T-helper 1 cell treated with Interleukin-12 subunit alpha and Interleukin-12 subunit beta and Interleukin-4 antibody, amounts not matched to agents 30 μg/mL and 1 μg/mL, for 36 hours (primary cell): ENCODE data around the gene CFAP46.
"Not testable (repeated sequence)": the region's sequence is repeated elsewhere in the genome, so short reads cannot be mapped to it uniquely, and the experiment has no call there.

Experiments used
- H3K27ac Mint-ChIP-seq: one replicate; pipeline ENCODE4 v1.8.0; 2021; ENCODE audit warnings: mild to moderate bottlenecking, mixed read lengths
- H3K27me3 Mint-ChIP-seq: one replicate; pipeline ENCODE4 v1.8.0; 2021; ENCODE audit warnings: low read depth, mixed read lengths
- H3K36me3 Mint-ChIP-seq: one replicate; pipeline ENCODE4 v1.8.0; 2021; ENCODE audit warnings: low read depth, mixed read lengths
- H3K4me1 Mint-ChIP-seq: one replicate; pipeline ENCODE4 v1.8.0; 2021; ENCODE audit warnings: low read depth, mixed read lengths
- H3K4me3 Mint-ChIP-seq: one replicate; pipeline ENCODE4 v1.8.0; 2021; ENCODE audit warnings: mild to moderate bottlenecking, moderate library complexity, mixed read lengths
- H3K9me3 Mint-ChIP-seq: one replicate; pipeline ENCODE4 v1.8.0; 2021; ENCODE audit warnings: mixed read lengths

Gene CFAP46

DNA sequence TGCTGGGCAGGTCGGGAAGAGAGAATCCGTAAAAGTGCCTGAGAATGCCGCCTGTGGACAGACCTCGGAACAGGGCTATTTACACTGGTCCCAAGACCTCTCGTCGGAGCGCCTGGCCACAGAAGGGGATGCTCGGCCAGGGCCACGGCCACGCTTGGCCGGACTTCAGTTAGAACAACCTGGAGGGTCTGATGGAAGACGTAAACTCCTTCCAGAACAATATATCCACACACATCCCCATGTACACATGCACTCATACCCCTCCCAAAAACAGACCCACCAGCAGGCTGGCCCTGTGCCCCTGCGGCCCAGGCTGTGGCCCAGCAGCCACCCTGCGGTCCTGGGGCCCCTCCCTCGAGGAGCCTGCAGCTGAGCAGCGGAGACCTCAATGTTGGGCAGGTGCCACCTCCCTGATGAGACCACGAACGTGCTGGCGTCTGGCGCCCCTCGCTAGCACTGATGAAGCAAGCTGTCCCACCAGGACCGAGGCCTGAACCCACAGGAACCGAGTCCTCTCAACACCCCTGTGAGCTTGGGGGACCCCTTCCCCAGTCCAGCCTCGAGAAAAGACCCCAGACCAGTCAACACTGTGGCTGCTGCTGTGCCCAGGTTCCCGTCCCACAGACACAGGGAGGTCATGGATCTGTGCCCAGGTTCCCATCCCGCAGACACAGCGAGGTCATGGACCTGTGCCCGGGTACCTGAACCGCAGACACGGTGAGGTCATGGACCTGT, 8.9 kb downstream of the CFAP46 start:
- no peaks in the 10 kb centered on the region for H3K4me1 Mint-ChIP-seq
- no peaks in the 10 kb centered on the region for H3K9me3 Mint-ChIP-seq
- H3K4me3 Mint-ChIP-seq: no peak overlapping the region
- no peak overlapping the region for H3K27ac Mint-ChIP-seq
- H3K27me3 Mint-ChIP-seq: no peaks in the 10 kb centered on the region
- H3K36me3 Mint-ChIP-seq: no peaks in the 10 kb centered on the region

DNA sequence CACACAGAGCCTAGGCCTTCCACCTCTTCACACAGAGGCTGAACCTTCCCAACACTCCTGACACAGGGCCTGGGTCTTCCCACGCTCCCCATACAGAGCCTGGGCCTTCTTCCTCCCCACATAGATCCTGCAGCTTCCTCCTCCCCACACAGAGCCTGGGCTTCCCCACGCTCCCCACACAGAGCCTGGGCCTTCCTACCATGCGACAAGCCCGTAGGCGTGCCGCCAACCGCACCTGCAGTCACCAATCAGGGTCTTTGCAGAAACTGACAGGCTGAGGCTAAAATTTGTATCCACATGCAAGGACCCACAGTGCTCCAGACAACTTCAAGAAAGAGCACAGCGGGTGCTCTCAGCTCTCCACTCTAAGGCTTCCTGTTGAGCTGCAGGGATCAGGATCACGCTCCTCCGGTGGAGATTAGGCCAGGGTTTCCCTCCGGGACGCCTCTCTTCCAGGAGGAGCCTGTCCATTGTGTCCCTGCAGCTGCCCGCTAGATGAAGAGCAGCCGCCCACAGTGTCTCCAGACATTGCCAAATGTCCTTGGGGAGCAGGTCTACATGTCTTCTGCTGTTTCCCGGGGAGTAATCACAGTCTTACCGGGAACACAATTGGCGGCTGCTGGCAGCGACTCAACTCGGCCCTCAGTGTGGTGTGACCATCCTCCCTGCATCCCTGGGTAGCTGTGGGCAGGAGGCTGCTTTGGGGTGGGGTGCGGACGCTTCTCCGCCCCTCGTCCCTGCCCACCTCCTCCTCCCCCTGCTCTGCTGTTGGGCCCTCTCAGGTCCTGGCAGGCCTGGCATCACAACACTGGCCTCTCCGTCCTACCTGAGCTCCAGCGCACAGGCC, 9.7 kb downstream of the CFAP46 start:
- Mint-ChIP-seq H3K4me1 (no peaks in the 10 kb centered on the region), H3K36me3 (no peaks in the 10 kb centered on the region), H3K27ac (no peak overlapping the region), H3K9me3 (no peaks in the 10 kb centered on the region), H3K4me3 (no peak overlapping the region), H3K27me3 (no peaks in the 10 kb centered on the region)

DNA sequence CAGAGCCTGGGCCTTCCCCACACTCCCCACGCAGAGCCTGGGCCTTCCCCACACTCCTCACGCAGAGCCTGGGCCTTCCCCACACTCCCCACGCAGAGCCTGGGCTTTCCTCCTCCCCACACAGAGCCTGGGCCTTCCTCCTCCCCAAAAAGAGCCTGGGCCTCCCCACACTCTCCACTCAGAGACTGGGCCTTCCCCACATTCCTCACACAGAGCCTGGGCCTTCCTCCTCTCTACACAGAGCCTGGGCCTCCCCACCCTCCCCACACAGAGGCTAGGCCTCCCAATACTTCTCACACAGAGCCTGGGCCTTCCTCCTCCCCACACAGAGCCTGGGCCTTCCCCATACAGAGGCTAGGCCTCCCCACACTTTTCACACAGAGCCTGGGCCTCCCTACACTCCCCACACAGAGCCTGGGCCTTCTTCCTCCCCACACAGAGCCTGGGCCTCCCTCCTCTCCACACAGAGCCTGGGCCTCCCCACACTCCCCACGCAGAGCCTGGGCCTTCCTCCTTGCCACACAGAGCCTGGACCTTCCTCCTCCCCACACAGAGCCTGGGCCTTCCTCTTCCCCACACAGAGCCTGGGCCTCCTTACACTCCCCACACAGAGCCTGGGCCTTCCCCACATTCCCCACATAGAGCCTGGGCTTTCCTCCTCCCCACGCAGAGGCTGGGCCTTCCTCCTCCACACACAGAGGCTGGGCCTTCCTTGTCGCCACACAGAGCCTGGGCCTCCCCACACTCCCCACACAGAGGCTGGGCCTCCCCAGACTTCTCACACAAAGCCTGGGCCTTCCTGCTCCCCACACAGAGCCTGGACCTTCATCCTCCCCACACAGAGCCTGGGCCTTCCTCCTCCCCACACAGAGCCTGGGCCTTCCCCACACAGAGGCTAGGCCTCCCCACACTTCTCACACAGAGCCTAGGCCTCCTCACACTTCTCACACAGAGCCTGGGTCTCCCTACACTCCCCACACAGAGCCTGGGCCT, 10.8 kb downstream of the CFAP46 start:
- not testable (repeated sequence) for H3K27me3 Mint-ChIP-seq, H3K9me3 Mint-ChIP-seq, H3K27ac Mint-ChIP-seq, H3K4me1 Mint-ChIP-seq, H3K36me3 Mint-ChIP-seq, H3K4me3 Mint-ChIP-seq

DNA sequence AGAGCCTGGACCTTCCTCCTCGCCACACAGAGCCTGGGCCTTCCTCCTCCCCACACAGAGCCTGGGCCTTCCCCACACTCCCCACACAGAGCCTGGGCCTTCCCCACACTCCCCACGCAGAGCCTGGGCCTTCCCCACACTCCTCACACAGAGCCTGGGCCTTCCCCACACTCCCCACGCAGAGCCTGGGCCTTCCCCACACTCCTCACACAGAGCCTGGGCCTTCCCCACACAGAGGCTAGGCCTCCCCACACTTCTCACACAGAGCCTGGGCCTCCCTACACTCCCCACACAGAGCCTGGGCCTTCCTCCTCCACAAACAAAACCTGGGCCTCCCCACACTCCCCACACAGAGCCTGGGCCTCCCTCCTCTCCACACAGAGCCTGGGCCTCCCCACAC, 11.7 kb downstream of the CFAP46 start:
- H3K4me3 Mint-ChIP-seq, H3K36me3 Mint-ChIP-seq, H3K27me3 Mint-ChIP-seq, H3K27ac Mint-ChIP-seq, H3K4me1 Mint-ChIP-seq, H3K9me3 Mint-ChIP-seq: not testable (repeated sequence)

DNA sequence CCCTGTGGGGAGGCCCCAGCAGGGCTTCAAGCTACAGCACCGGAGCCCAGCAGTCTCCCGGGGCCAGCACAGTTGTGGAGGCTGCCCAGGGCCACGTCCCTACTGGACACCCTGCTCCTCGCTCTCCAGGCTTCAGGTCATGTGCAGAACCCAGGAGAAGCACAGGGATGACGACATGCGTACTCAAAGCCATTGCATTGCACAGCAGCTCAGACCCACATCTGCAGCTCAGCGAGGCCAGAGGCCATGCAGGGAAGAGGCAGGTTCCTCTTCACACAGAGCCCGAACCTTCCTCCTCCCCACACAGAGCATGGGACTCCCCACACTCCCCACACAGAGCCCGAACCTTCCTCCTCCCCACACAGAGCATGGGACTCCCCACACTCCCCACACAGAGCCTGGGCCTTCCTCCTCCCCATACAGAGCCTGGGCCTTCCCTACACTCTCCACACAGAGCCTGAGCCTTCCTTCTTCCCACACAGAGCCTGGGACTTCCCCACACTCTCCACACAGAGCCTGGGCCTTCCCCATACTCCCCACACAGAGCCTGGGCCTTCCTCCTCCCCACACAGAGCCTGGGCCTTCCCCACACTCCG, 12.3 kb downstream of the CFAP46 start:
- H3K36me3 Mint-ChIP-seq: no peaks in the 10 kb centered on the region
- H3K4me1 Mint-ChIP-seq: no peaks in the 10 kb centered on the region
- no peaks in the 10 kb centered on the region for H3K27me3 Mint-ChIP-seq
- no peak overlapping the region for H3K27ac Mint-ChIP-seq
- no peaks in the 10 kb centered on the region for H3K9me3 Mint-ChIP-seq
- H3K4me3 Mint-ChIP-seq: no peak overlapping the region

DNA sequence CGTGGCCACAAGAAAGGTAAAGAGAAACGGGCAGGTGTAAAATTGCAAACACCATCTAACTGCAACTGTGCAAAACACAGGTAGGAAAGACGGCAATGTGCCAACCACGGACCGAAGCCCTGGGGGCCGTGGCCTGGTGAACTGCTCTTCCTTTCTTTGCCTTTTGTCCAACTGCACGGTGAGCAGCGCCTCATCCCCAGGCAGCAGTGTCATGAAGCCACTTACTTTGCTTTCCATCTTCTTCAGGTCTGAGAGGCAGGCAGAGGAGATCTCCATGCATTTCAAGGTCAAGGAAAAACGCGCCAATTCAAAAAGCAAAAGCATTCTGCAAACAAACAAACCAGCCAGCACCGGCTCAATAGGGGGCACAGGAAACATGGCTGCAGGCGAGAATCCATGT, 12.9 kb downstream of the CFAP46 start:
- Mint-ChIP-seq H3K36me3 (no peaks in the 10 kb centered on the region), H3K27me3 (no peaks in the 10 kb centered on the region), H3K4me1 (no peaks in the 10 kb centered on the region), H3K4me3 (no peak overlapping the region), H3K27ac (no peak overlapping the region), H3K9me3 (no peaks in the 10 kb centered on the region)

DNA sequence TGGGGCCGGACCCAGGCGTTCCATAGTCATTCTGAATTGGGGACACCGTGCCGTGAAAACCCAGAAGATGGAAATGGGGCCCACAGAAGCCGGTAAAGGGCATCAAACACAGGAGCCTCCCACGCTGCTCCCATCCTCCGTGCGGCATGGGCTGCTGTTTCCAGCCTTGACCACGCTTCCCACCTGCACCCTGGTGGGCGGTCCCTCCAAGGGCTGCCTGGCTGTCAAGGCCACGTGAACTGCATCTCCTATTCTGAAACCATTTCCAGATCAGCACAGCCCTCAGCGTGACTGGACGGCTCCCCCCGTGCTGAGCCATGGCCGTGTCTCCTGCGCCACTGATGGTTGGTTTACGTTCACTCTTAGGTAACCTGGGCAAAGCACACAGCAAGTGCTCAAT, 14.1 kb downstream of the CFAP46 start:
- H3K27me3 Mint-ChIP-seq: no peaks in the 10 kb centered on the region
- no peak overlapping the region for H3K27ac Mint-ChIP-seq
- no peaks in the 10 kb centered on the region for H3K9me3 Mint-ChIP-seq
- H3K4me1 Mint-ChIP-seq: no peaks in the 10 kb centered on the region
- no peaks in the 10 kb centered on the region for H3K36me3 Mint-ChIP-seq
- no peak overlapping the region for H3K4me3 Mint-ChIP-seq

DNA sequence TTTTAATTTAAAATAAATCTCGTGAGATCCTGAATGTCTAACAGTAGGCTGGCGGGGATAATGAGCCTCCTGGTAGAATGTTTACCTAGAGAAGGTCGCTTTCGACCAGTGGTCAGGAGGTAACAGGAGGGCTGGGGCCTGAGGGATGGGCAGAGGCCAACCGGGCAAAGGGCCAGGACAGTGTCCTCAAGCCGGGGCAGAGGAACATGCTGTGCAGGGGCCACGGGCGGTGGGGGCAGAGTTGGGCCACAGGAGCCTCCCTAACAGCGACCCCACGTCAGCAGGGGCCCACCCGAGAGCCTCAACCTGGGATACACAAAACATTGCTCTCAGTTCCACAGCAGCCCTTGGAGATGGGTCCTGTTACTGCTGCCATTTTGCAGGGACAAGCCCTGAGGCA, 14.5 kb downstream of the CFAP46 start:
- H3K36me3 Mint-ChIP-seq: no peaks in the 10 kb centered on the region
- H3K27me3 Mint-ChIP-seq: no peaks in the 10 kb centered on the region
- no peak overlapping the region for H3K4me3 Mint-ChIP-seq
- H3K9me3 Mint-ChIP-seq: no peaks in the 10 kb centered on the region
- no peaks in the 10 kb centered on the region for H3K4me1 Mint-ChIP-seq
- H3K27ac Mint-ChIP-seq: no peak overlapping the region

DNA sequence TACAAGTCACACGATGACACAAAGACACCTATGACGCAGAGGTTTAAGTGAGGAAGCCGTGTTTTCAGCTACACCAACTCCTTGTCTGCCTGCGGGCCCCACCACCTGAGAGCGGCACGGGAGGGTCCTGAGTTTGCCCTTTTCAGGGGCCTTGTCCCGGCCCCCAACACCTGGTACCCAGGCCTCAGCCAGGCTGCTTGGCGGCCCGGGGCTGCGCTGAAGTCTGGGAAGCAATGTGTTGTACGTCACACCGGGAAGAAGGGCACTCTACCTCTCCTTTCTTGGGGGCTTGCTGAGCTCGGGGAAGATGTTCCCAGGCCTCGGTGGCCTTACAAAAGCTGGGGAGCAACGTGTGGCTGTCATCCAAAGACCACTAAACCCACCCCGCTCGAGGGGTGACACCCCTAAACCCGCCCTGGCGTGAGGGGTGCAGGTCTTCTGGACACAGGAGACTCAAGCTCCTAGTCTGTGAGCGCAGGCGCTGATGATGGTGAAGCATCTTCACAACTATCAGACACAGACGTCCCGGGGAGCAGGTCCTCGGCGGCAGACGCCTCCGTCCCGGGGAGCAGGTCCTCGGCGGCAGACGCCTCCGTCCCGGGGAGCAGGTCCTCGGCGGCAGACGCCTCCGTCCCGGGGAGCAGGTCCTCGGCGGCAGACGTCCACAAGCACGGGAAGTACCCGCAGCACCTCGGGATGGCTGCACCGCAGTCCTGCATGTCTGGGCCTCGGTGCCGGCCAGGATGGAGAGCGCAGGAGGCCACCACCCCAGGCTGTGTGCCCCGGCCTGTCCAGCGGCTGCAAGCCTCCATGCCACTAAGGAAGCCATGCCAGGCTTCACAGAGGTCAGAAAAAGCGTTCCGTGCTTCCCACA, 15.4 kb downstream of the CFAP46 start:
- Mint-ChIP-seq H3K27ac (no peak overlapping the region), H3K4me3 (no peak overlapping the region), H3K36me3 (no peaks in the 10 kb centered on the region), H3K4me1 (no peaks in the 10 kb centered on the region), H3K9me3 (no peaks in the 10 kb centered on the region), H3K27me3 (no peaks in the 10 kb centered on the region)

DNA sequence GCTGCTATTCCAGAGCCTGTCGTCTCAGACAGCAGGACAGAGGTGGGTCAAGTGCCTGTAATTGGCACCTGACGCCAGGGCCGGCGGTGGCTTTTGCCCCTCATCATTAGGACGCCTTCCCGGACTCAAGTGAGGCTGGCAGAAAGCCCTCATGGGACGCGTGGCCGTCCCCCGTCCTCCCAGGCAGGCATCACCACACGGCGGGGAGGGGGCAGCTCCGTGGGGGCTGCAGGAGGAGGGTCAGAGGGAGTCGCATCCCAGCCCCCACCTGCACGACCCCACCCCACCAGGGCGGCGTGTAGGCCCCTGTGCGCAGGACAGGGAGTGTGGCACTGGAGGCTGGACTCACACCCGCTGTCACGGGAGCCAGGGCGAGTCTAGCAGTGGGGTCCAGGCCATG, 16.3 kb downstream of the CFAP46 start:
- Mint-ChIP-seq H3K4me3 (no peak overlapping the region), H3K36me3 (no peaks in the 10 kb centered on the region), H3K27me3 (no peaks in the 10 kb centered on the region), H3K4me1 (no peaks in the 10 kb centered on the region), H3K27ac (no peak overlapping the region), H3K9me3 (no peaks in the 10 kb centered on the region)

DNA sequence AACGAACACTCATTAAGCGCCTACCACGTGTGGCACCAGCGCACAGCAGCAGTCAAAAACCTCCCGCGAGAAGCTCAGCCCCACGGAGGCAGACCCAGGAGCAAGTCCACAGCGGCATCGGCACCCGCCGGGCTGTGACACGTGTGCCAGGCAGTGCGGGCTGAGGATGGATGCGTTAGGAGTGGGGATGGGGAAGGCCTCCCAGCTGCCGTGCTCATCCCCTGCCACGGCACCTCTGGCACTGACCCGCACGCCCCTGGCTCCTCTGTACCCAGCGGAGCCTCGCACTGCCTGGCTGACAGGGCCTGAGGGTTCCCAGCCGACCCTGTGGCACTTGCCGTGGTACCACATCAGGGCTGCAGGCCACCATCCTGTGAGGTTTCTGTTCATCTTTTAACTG, 16.8 kb downstream of the CFAP46 start:
- Mint-ChIP-seq H3K4me1 (no peaks in the 10 kb centered on the region), H3K27me3 (no peaks in the 10 kb centered on the region), H3K4me3 (no peak overlapping the region), H3K36me3 (no peaks in the 10 kb centered on the region), H3K9me3 (no peaks in the 10 kb centered on the region), H3K27ac (no peak overlapping the region)

DNA sequence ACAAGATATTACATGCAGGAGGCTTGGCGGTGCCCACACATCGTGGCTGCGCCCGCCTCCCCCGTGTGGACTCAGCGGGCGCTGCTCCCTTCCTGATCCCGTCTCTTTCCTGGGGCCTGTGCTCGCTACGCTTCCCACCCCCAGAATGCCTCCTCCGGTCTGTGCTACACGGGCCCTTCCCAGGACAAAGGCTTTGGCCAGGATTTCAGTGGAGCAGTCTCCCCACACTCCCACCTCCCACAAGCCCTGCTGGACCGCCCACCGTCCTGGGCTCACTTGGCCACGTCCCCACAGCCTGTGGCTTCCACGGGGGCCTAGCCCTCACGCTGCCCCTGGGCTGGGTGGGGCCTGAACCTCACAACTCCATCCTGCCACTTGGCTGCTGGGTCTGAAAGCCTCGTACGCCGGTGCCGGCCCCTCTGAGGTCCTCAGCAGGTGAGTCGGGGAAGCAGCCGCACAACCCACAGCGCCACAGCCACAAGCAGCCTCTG, 17.3 kb downstream of the CFAP46 start:
- no peaks in the 10 kb centered on the region for H3K27me3 Mint-ChIP-seq
- no peaks in the 10 kb centered on the region for H3K4me1 Mint-ChIP-seq
- H3K9me3 Mint-ChIP-seq: no peaks in the 10 kb centered on the region
- H3K36me3 Mint-ChIP-seq: no peaks in the 10 kb centered on the region
- H3K4me3 Mint-ChIP-seq: no peak overlapping the region
- no peak overlapping the region for H3K27ac Mint-ChIP-seq

DNA sequence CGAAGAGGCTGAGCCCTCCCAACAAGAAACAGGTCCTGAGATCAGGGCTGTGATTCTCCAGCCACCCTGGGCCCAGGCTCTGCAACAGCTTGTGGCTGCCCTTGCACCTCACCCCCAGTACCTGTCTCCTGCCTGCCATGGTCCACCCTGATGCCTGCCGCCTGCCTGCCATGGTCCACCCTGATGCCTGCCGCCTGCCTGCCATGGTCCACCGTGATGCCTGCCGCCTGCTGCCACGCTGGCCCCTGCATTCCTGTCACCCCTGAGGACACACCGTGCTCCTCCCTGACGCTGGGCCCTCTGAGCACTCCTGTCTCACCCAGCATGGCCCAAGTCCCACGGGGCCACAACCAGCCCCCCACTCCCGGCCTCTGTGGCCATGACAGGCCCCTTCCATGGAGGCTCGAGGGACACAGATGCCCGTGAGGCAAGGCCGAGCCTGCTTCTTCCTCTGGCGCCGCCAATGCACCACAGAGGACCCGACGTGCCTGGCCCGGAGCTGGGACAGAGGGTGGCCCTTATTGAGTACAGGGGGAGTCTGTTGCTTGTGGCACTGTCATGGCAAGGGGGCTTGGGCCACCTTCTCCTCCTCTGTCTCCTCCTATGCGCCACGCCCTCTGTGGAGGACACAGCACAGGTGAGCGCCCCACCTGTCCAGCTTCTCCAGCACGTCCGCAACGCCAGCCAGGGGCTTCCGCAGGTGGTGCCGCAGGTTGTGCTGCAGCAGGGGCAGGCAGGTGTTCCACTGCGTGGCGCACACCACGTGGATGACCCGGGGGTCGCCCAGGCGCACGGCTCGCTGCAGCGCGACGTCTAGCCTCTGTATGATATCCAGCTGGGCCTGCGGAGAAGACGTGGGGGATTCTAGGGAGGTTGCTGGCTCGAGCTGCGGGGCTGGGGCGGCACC, 18.1 kb downstream of the CFAP46 start:
- H3K27me3 Mint-ChIP-seq: no peaks in the 10 kb centered on the region
- H3K27ac Mint-ChIP-seq: no peak overlapping the region
- no peaks in the 10 kb centered on the region for H3K36me3 Mint-ChIP-seq
- no peaks in the 10 kb centered on the region for H3K9me3 Mint-ChIP-seq
- H3K4me3 Mint-ChIP-seq: no peak overlapping the region
- H3K4me1 Mint-ChIP-seq: no peaks in the 10 kb centered on the region
